DND-41 (cell line): Measurements from ENCODE around the gene KLHL8.

Experiments used
- EZH2 ChIP-seq: IDR thresholded peaks from 3 replicates; pipeline ENCODE4 v1.6.1; 2012; ENCODE audit warnings: borderline replicate concordance, low read depth, mild to moderate bottlenecking, moderate library complexity, low read length, inconsistent platforms; ENCODE audit not compliant: severe bottlenecking
- TF ChIP-seq, protein P1 (sequence below): IDR thresholded peaks from 2 replicates; pipeline ENCODE4 v1.5.1; 2012; ENCODE audit warnings: borderline replicate concordance, low read length, moderate library complexity, mild to moderate bottlenecking; ENCODE audit not compliant: poor library complexity, severe bottlenecking; ENCODE audit errors: extremely low read depth

- TF ChIP-seq, protein P1, sequence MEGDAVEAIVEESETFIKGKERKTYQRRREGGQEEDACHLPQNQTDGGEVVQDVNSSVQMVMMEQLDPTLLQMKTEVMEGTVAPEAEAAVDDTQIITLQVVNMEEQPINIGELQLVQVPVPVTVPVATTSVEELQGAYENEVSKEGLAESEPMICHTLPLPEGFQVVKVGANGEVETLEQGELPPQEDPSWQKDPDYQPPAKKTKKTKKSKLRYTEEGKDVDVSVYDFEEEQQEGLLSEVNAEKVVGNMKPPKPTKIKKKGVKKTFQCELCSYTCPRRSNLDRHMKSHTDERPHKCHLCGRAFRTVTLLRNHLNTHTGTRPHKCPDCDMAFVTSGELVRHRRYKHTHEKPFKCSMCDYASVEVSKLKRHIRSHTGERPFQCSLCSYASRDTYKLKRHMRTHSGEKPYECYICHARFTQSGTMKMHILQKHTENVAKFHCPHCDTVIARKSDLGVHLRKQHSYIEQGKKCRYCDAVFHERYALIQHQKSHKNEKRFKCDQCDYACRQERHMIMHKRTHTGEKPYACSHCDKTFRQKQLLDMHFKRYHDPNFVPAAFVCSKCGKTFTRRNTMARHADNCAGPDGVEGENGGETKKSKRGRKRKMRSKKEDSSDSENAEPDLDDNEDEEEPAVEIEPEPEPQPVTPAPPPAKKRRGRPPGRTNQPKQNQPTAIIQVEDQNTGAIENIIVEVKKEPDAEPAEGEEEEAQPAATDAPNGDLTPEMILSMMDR, result no peak
- no peak for TF ChIP-seq EZH2
Observed at GRCh38 chr4:87260477-87260876, 40.1 kb upstream of the KLHL8 start.
